B cell (primary cell): Measurements from ENCODE around the gene PGS1. TPM values are rescaled to one million over a fixed set of nuclear protein-coding genes. Genes with fewer than 3 reads are reported as not detected.

Experiments
- ATAC-seq: fragments of 200-7000 bp; cut with Tn5 transposase; one replicate; pipeline ENCODE4 v1.10.0; 2021; ENCODE audit warnings: low read depth, mild to moderate bottlenecking, moderate number of reproducible peaks, moderate library complexity
- CTCF ChIA-PET: fragments of 350-600 bp; sonication (Branson Sonifier 250); formaldehyde crosslinking; loops from one replicate; lab custom pipeline; 2021; ENCODE audit warnings: antibody characterized with exemption, inconsistent platforms; lab: Charles Lee
- POLR2A ChIA-PET: fragments of 350-600 bp; sonication (Branson Sonifier 250); formaldehyde crosslinking; loops from one replicate; lab custom pipeline; 2021; ENCODE audit warnings: antibody characterized with exemption; lab: Charles Lee
- DNase-seq: peaks from one replicate; pipeline ENCODE4 v3.0.0; 2013
- H2AFZ ChIP-seq: 2 replicates; pipeline ENCODE4 v1.6.1; 2012; ENCODE audit warnings: mild to moderate bottlenecking, low read depth, low read length; ENCODE audit not compliant: insufficient read depth, poor library complexity, severe bottlenecking
- H3K27ac ChIP-seq, 2 donors: 1 replicate in 1 of 2; 2 replicates in 1 of 2; pipeline ENCODE4 v1.5.1; 2012 to 2013; ENCODE audit warnings: low read length in 2 of 2, mild to moderate bottlenecking in 2 of 2, moderate library complexity in 1 of 2
- H3K27me3 ChIP-seq, 4 experiments: fragments of 200-600 bp in 1 of 4; sonication (generic) in 1 of 4; replicated peaks in 1 of 4; 1 replicate in 2 of 4; 2 replicates in 2 of 4; pipeline versions ENCODE4 v1.6.1 to v1.7.0; 2013 to 2016; ENCODE audit warnings: low read length in 3 of 4, mild to moderate bottlenecking in 2 of 4, mixed read lengths in 1 of 4, moderate library complexity in 1 of 4; ENCODE audit not compliant: insufficient read depth in 4 of 4, control insufficient read depth in 3 of 4; ENCODE audit errors: control extremely low read depth in 1 of 4
- H3K36me3 ChIP-seq, 2 experiments: replicated peaks in 1 of 2; 1 replicate in 1 of 2; 2 replicates in 1 of 2; pipeline versions ENCODE4 v1.6.1 to v1.7.1; 2013; ENCODE audit warnings: low read length in 1 of 2; ENCODE audit not compliant: insufficient read depth in 2 of 2, control insufficient read depth in 1 of 2; ENCODE audit errors: control extremely low read depth in 1 of 2, extremely low read depth in 1 of 2
- H3K4me1 ChIP-seq, 2 donors: fragments of 200-600 bp in 1 of 2; sonication (generic) in 1 of 2; 1 replicate in 1 of 2; 2 replicates in 1 of 2; pipeline versions ENCODE4 v1.5.1 to v1.6.1; 2013 to 2017; ENCODE audit warnings: low read length in 2 of 2; ENCODE audit not compliant: control insufficient read depth in 2 of 2, insufficient read depth in 2 of 2
- H3K4me2 ChIP-seq: replicated peaks from 2 replicates; pipeline ENCODE3; 2012; ENCODE audit warnings: mild to moderate bottlenecking, low read depth, low read length; ENCODE audit not compliant: poor library complexity, severe bottlenecking
- H3K4me3 ChIP-seq, 5 experiments: fragments of 200-600 bp in 1 of 5; sonication (generic) in 1 of 5; 1 replicate in 3 of 5; 2 replicates in 2 of 5; pipeline versions ENCODE4 v1.5.1 to v1.7.0; 2011 to 2016; ENCODE audit warnings: low read length in 4 of 5, mild to moderate bottlenecking in 4 of 5, low read depth in 2 of 5, control low read depth in 1 of 5, moderate library complexity in 1 of 5; ENCODE audit not compliant: insufficient read depth in 1 of 5; ENCODE audit errors: control extremely low read depth in 1 of 5, extremely low read depth in 1 of 5
- H3K79me2 ChIP-seq: fragments of 200-600 bp; sonication (generic); one replicate; pipeline ENCODE4 v1.6.0; 2016; ENCODE audit warnings: low read length; ENCODE audit not compliant: control insufficient read depth, insufficient read depth
- H3K9ac ChIP-seq: fragments of 200-600 bp; sonication (generic); 2 replicates; pipeline ENCODE4 v1.6.1; 2017; ENCODE audit warnings: mild to moderate bottlenecking, low read length, moderate library complexity
- H3K9me3 ChIP-seq, 3 donors: one replicate each; pipeline versions ENCODE4 v1.6.1 to v1.7.1; 2013; ENCODE audit warnings: low read length in 2 of 3; ENCODE audit not compliant: control insufficient read depth in 2 of 3, insufficient read depth in 1 of 3; ENCODE audit errors: control extremely low read depth in 1 of 3
- H4K20me1 ChIP-seq: 2 replicates; pipeline ENCODE4 v1.6.0; 2012; ENCODE audit warnings: mild to moderate bottlenecking, low read length; ENCODE audit not compliant: insufficient read depth, control insufficient read depth, poor library complexity, severe bottlenecking
- H3K27ac Mint-ChIP-seq: one replicate; pipeline ENCODE4 v1.8.0; 2021; ENCODE audit warnings: mixed read lengths
- H3K27me3 Mint-ChIP-seq: one replicate; pipeline ENCODE4 v1.8.0; 2021; ENCODE audit warnings: mixed read lengths
- H3K4me1 Mint-ChIP-seq: one replicate; pipeline ENCODE4 v1.8.0; 2021; ENCODE audit warnings: mixed read lengths
- H3K4me3 Mint-ChIP-seq: one replicate; pipeline ENCODE4 v1.8.0; 2021; ENCODE audit warnings: mixed read lengths
- H3K9me3 Mint-ChIP-seq: one replicate; pipeline ENCODE4 v1.8.0; 2022; ENCODE audit warnings: mixed read lengths; ENCODE audit not compliant: insufficient read depth
- CTCF ChIP-seq: fragments of 200-600 bp; IDR thresholded peaks from one replicate; pipeline ENCODE4 v1.8.0; 2022; ENCODE audit warnings: antibody characterized with exemption, mild to moderate bottlenecking
- EZH2 ChIP-seq: IDR thresholded peaks from 2 replicates; pipeline ENCODE4 v1.6.1; 2012; ENCODE audit warnings: borderline replicate concordance, low read depth, mild to moderate bottlenecking, moderate library complexity, low read length; ENCODE audit not compliant: insufficient read depth, poor library complexity, severe bottlenecking
- WGBS: methylation state at CpG from one replicate; pipeline ENCODE4 v1.1.5; 2013; ENCODE audit warnings: missing lambda C conversion rate; ENCODE audit not compliant: insufficient coverage; 5-methylcytosine and 5-hydroxymethylcytosine counted together
- intact Hi-C: fragments of 100-400 bp; cut with micrococcal nuclease; formaldehyde crosslinking; loops from one replicate; pipeline ENCODE4 v1.10.0; 2022
- polyA plus RNA-seq: library from polyadenylated mRNA; depleted of rRNA; stranded (reverse); fragments of >200 nt; gene quantifications from 2 replicates; pipeline ENCODE4 v1.2.3, GENCODE V29; 2012
- total RNA-seq, 2 donors: library from RNA; stranded (reverse); fragments of 120-200 nt in 1 of 2; gene quantifications; 1 replicate in 1 of 2; 2 replicates in 1 of 2; pipeline versions ENCODE4 v1.2.3 to v1.2.4, GENCODE V29; 2013 to 2022

PGS1 gene
- total and polyA plus RNA-seq, 2 donors (not counting 1 experiment from before 2014, with no cell fraction given) = 85.1 to 88.3 TPM

GRCh38 chr17:78451753-78452152 is 73.3 kb downstream of the PGS1 start:
- 57% methylated on average over 6 of the region's 7 CpGs for WGBS
- intact Hi-C loops = no loop called here
- POLR2A ChIA-PET = no interaction called here

GRCh38 chr17:78454346-78454745 is 75.9 kb downstream of the PGS1 start:
- H3K36me3 ChIP-seq = no peaks in the 10 kb centered on the region
- 97% methylated on average over 17 of the region's 20 CpGs for WGBS
- ChIA-PET CTCF (no interaction called here), POLR2A (no interaction called here)
- no peak overlapping the region for H3K4me2 ChIP-seq
- no peak overlapping the region for H3K9ac ChIP-seq
- H3K4me1 ChIP-seq = peaks cover 0 to 3% of the 10 kb centered on the region in 2 donors
- H3K4me3 ChIP-seq = no peak overlapping the region
- H3K4me3 Mint-ChIP-seq = no peak overlapping the region
- intact Hi-C loops = no loop called here
- no peaks in the 10 kb centered on the region for H4K20me1 ChIP-seq
- ATAC-seq (no peak), DNase-seq (no peak)
- no peak overlapping the region for H2AFZ ChIP-seq
- no peaks in the 10 kb centered on the region for H3K79me2 ChIP-seq
- H3K9me3 ChIP-seq = no peaks in the 10 kb centered on the region
- H3K27me3 Mint-ChIP-seq = no peaks in the 10 kb centered on the region
- no peak overlapping the region for H3K27ac ChIP-seq
- H3K27me3 ChIP-seq = no peaks in the 10 kb centered on the region
- H3K9me3 Mint-ChIP-seq = no peaks in the 10 kb centered on the region
- TF ChIP-seq EZH2 = no peak
- no peak for TF ChIP-seq CTCF
- peaks cover 6% of the 10 kb centered on the region for H3K4me1 Mint-ChIP-seq
- H3K27ac Mint-ChIP-seq = no peak overlapping the region

More at GRCh38 chr17:78451753-78452152, 73.3 kb downstream of the PGS1 start:
- Histone ChIP-seq H4K20me1 (no peaks in the 10 kb centered on the region), H3K4me2 (no peak overlapping the region), H3K27me3 (no peaks in the 10 kb centered on the region), H3K9ac (no peak overlapping the region), H3K4me1 (peaks cover 0 to 3% of the 10 kb centered on the region in 2 donors), H3K27ac (no peak overlapping the region), H3K4me3 (no peak overlapping the region), H3K9me3 (no peaks in the 10 kb centered on the region), H3K79me2 (no peaks in the 10 kb centered on the region), H3K36me3 (no peaks in the 10 kb centered on the region), H2AFZ (no peak overlapping the region)
- H3K27ac Mint-ChIP-seq = no peak overlapping the region
- H3K4me1 Mint-ChIP-seq = peaks cover 6% of the 10 kb centered on the region
- H3K27me3 Mint-ChIP-seq = no peaks in the 10 kb centered on the region
- H3K4me3 Mint-ChIP-seq = no peak overlapping the region
- CTCF ChIA-PET = interaction anchor here (0.5 kb wide), 1 partner anchor 398 kb away, joined by 3 read pairs; no protein-coding TSS in a partner anchor
- H3K9me3 Mint-ChIP-seq = no peaks in the 10 kb centered on the region
- DNase-seq (no peak), ATAC-seq (no peak)
- TF ChIP-seq CTCF = no peak
- TF ChIP-seq EZH2 = no peak
